NB4 (cell line): Measurements from ENCODE around the gene STRA6.

Source experiments
- DNase-seq: peaks from one replicate; pipeline ENCODE4 v3.0.0; 2010; ENCODE audit warnings: low read depth
- H3K4me3 ChIP-seq: one replicate; pipeline ENCODE4 v1.5.1; 2011; ENCODE audit warnings: mild to moderate bottlenecking, low read depth, low read length, moderate library complexity
- CTCF ChIP-seq: IDR thresholded peaks from one replicate; pipeline ENCODE4 v1.5.1; 2012; ENCODE audit warnings: low read depth, low read length
- MAX ChIP-seq: IDR thresholded peaks from 2 replicates; pipeline ENCODE4 v1.6.1; 2011; ENCODE audit warnings: low read depth, low read length
- MYC ChIP-seq: IDR thresholded peaks from 2 replicates; pipeline ENCODE4 v1.6.1; 2011; ENCODE audit warnings: low read depth, low read length
- POLR2A ChIP-seq: IDR thresholded peaks from 2 replicates; pipeline ENCODE4 v1.6.1; 2011; ENCODE audit warnings: mild to moderate bottlenecking; ENCODE audit not compliant: insufficient read length; ENCODE audit errors: extremely low read depth

The STRA6 gene

GRCh38 chr15:74188216-74188615, 14.4 kb downstream of the STRA6 start:
- DNase-seq, result no peak
- TF ChIP-seq POLR2A, result no peak
- no peak for TF ChIP-seq MAX
- TF ChIP-seq CTCF, result no peak
- TF ChIP-seq MYC, result no peak
- no peak overlapping the region for H3K4me3 ChIP-seq

DNA sequence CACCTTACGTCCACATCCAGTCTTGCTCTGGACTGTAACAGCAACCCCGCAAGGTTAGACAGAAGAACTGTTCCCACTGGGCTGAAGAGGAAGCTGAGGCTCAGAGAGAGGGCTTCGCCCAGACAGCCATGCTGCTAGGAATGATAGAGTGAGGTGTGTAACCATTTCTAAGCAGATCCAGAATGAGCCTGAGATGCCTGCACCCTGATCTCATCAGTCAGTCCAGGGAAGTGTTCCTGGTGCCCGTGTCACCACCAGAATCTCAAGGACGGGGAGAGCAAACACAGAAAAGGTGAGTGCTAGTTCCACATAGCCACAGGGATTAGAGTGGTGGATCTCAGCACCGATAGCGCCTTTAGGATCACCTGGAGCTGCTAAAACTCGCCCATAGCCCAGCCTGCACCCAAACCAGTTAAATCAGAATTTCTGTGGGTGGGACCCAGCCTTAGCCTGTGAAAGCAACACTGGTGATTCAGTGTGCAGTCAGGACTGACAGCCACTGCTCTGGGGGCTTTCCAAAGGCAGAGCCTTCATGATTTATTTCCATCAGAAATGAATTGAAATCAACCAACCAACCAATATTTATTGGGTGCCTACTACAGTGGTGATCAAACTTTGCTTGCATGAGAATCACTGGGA, 16.8 kb downstream of the STRA6 start:
- no peak overlapping the region for H3K4me3 ChIP-seq
- TF ChIP-seq POLR2A (no peak), CTCF (no peak), MYC (no peak), MAX (no peak)
- no peak for DNase-seq

GRCh38 chr15:74184582-74185091, 17.9 kb downstream of the STRA6 start:
- no peak overlapping the region for H3K4me3 ChIP-seq
- TF ChIP-seq MYC, result no peak
- TF ChIP-seq MAX, result no peak
- TF ChIP-seq CTCF, result no peak
- TF ChIP-seq POLR2A, result no peak
- DNase-seq, result no peak

DNA sequence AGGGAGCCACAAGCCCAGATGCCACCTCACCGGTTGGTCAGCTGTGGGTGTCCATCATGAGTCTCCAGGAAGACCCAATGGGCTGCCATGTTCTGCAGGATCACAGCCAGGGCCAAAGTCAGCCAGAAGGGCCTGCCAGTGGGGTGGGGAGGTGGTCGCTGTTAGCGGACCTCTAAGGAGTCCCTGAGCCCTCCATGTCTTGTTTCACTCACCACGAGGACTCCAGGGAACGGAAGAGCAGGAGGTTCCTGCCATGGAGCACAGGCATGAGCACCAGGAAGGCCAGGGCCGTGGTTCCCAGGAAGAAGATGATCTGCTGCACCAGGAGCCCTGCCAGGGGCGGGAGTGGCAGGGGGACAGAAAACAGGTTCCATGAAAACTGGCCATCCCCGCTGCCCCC, 20.5 kb downstream of the STRA6 start:
- no peak for DNase-seq
- TF ChIP-seq MYC (no peak), MAX (no peak), CTCF (no peak), POLR2A (no peak)
- no peak overlapping the region for H3K4me3 ChIP-seq

DNA sequence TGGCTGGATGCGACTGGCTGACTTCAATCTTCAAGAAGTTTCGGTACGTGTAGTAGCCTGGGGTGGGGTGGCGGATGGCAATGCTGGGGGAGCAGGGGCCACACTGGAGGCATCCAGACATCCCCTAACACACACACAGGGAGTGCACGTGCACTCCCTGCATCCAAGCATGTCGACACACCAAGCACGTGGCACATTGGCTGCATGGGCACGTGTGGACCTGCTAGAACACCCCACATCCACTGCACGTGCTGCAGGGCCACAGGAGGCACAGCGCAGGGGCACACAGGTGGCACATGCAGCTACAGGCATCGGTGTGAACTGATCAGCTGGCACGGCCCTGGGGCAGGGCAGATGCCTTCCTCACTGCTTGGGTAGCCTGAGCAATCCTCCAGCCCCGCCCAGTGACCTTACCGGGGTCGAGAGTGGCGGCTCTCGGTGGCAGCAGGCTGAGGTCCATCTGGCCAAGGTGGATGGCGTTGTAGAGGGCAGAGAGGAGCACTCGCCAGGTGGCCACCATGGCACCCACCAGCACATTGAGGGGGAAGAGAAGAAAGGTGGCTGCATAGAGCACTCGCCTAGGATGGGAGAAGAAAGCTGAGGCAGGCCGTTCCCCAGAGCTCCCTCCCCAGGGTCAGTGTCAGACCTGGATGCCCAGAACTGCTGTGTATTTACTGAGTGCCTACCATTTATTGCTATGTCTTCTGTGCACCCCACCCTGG, 21.5 kb downstream of the STRA6 start:
- H3K4me3 ChIP-seq, result no peak overlapping the region

More for the DNA sequence above, 21.5 kb downstream of the STRA6 start:
- no peak for DNase-seq
- TF ChIP-seq MYC (no peak), CTCF (no peak), MAX (no peak), POLR2A (no peak)
